GM18868 (cell line): ENCODE measurements around the gene OR4D1.

Source experiments
- ATAC-seq: cut with Tn5 transposase; IDR thresholded peaks from one replicate; pipeline ENCODE4 v1.9.1; 2021; ENCODE audit warnings: mild to moderate bottlenecking, moderate library complexity; ENCODE audit not compliant: unreplicated experiment

OR4D1 gene

GRCh38 chr17:58153046-58153445 is 4.9 kb downstream of the OR4D1 start:
- ATAC-seq = no peak

DNA sequence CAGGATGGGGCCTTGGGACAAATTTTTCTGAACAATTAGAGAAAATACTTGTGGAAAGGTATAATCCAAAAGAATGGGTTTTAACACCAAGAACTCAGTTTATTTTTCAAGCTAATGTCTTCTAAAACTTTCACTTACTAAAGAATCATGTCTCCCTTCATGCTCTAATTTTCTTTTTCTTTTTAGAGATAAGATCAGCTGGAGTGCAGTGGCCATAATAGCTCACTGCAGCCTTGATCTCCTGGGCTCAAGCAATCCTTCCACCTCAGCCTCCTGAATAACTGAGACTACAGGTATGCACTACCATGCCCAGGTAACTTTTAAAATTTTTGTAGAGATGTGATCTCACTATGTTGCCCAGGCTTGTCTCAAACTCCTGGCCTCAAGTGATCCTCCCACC is 5.5 kb downstream of the OR4D1 start:
- ATAC-seq = no peak

DNA sequence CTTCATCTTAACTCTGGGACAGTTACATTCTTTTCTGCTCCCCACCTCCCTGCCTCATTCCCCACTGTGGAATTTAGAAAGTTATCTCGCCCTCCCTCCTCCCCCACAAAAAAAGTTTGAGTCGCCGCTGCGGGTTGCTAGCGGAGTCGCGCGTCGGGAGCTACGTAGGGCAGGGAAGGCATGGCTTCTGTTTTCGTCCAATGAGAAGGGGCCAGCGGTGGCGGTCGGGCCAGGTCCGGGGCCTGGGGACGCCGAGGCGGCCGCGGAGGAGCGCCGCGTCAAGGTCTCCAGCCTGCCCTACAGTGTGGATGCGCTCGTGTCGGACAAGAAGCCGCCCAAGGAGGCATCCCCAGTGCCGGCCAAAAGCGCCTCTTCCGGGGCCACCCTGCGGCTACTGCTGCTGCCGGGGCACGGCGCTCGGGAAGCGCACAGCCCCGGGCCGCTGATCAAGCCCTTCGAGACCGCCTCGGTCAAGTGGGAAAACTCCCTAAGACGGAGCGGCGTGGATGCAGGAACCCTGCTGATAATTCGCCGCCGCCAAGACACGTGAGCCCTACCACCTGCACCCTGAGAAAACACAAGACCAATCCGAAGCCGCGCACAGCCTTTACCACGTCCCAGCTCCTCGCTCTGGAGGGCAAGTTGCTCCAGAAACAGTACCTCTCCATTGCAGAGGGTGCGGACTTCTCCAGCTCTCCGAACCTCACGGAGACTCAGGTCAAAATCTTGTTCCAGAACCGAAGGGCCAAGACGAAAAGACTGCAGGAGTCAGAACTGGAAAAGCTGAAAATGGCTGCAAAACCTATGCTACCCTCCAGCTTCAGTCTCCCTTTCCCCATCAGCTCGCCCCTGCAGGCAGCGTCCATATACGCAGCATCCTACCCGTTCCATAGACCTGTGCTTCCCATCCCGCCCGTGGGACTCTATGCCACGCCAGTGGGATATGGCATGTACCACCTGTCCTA is 8.9 kb downstream of the OR4D1 start:
- no peak for ATAC-seq

DNA sequence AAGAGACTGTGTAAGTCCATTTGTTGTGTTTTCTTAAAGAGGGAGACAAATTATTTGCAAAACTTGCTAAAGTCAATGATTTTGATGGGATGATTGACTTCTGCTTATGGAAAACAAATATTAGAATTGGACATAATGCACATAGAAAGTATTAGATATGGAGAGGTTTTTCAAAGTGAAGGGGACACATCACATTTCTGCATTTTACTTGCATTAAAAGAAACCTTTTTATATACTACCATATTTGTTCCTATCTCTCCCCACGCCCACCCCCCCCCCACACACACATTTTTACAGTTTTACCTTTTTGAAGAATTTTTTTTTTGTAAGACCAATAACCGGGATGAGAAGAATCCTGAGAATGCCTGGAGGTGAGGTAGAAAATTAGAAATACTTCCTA is 10.0 kb downstream of the OR4D1 start:
- ATAC-seq = no peak

GRCh38 chr17:58161566-58161965 is 13.4 kb downstream of the OR4D1 start:
- ATAC-seq = no peak

GRCh38 chr17:58165981-58166380 is 17.8 kb downstream of the OR4D1 start:
- ATAC-seq = no peak

DNA sequence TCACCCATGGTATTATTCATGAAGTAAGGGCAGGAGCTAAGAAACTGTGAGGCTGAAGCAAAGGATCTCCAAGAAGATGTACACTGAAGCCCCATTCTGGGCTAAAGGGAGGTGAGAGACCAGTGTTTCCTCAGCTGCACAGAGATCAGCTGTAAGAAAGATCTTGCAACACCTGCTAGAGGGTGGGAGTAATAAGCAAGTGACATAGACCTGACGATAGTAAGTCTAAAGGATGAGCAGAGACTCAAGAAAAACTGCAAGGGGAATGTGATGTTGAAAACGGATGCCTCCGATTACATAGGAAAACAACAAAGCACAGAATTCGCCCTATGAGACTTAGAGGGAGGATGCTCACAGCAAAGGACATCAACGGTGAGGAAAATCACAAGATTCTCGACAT is 18.5 kb downstream of the OR4D1 start, which contains the start of gene OR4D2:
OR4D2 (plus strand) TSS at position 301 of the 400 bp plus-strand sequence. CDS start 2,674 bp downstream, outside the sequence.
- ATAC-seq = no peak

DNA sequence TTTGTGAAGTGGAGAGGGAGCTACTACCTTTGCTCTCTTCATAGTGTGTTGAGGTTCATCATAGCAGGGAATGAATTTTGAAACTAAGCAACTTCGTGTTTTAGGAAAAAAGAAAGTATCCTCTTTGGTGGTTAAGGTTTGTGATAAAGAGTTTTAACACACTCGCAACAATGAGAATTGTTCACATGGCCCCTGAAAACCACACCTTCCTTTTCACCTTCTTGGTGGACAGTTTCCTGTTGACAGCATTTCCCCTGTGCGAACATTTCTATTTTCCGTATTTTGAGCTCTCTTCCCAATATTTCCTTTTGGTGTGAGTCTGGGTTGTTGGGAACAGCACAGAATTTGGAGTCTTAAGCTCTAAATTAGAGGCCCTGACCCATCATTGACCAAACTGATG is 22.4 kb downstream of the OR4D1 start:
- ATAC-seq = no peak

DNA sequence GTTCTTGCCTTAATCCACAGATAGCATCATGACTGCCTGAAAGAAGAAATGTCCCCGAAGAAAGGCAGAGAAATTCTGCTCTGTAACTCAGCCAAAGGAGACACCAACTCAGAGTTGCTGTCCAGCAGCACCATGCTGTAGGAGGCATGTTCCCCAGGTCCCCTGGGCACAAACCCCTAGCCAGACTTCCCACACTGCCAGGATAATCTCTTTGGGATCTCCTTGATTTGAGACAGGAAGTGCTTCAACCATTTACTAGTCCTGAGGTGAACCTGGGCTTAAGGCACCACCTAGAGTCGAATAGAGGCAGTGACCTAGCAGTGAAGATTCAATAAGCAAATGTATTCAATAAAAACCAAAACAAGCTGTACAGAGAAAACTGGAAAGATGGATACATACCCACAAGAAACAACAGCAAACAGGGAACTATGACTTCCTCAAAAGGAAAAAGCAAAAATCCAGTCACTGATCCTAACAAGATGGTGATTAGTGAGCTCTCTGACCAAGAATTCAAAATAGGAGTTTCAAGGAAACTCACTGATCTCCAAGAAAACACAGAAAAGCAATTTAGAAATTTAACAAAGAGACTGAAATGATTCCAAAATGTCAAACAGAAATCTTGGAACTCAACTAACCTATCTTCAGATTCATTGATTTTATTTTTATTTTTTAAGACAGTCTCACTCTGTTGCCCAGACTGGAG is 24.3 kb downstream of the OR4D1 start:
- ATAC-seq = no peak

- ATAC-seq = no peak
Measured at GRCh38 chr17:58174871-58175270, 26.7 kb downstream of the OR4D1 start.

DNA sequence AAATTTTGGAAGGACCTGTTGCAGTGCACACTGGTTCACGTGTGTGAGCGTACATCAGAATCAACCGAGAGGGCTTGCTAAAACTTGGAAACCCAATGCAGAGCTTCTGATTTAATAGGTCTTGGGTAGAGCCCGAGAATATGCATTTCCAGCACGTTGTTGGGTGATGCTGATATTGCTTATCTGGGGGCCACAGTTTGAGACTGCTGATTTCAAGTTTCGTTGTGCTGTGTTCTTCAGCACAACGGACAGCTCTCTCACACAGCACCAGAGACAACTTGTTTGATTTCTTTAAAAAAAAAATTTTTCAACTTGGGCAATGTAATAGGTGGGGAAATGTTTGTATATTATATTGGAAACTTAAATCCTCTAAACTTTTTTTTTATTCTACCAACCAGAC is 28.0 kb downstream of the OR4D1 start:
- no peak for ATAC-seq

GRCh38 chr17:58181796-58182195 is 33.6 kb downstream of the OR4D1 start:
- ATAC-seq = no peak

DNA sequence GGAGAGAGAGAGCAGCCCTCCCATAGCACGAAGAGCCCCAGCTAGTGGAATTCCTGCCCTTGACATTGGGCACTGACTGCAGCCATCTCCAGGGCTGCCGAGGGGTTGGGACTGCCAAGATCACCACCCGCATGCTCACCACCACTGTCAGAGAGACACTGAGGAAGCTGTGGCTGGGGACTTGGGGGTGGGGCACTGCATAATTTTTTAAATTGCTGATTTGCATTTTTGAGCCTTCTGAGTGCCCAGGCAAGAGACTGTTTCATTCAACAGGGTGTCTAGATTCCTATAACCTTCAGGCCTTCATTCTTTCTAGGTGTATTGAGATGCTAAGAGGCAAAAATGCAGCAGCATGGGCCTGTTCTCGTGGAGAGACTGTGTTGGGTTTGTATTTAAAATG is 35.3 kb downstream of the OR4D1 start:
- no peak for ATAC-seq

- ATAC-seq = no peak
Measured at GRCh38 chr17:58184308-58184985, 36.3 kb downstream of the OR4D1 start.

- no peak for ATAC-seq
Measured at GRCh38 chr17:58184986-58185761, 37.0 kb downstream of the OR4D1 start.

GRCh38 chr17:58186591-58186990 is 38.4 kb downstream of the OR4D1 start:
- ATAC-seq = no peak

GRCh38 chr17:58187063-58187462 is 38.9 kb downstream of the OR4D1 start:
- no peak for ATAC-seq

- no peak for ATAC-seq
Measured at GRCh38 chr17:58187675-58188074, 39.5 kb downstream of the OR4D1 start.

- ATAC-seq = no peak
Measured at GRCh38 chr17:58189436-58190146, 41.4 kb downstream of the OR4D1 start.
